Psoas muscle (tissue), 8 donors: ENCODE data around the gene VPS13A. TPM values are rescaled to one million over a fixed set of nuclear protein-coding genes. Genes with fewer than 3 reads are reported as not detected.
"Not testable (repeated sequence)": the region's sequence is repeated elsewhere in the genome, so short reads cannot be mapped to it uniquely, and the experiment has no call there.

Experiments
- ATAC-seq, 4 donors: fragments of 200-7000 bp; cut with Tn5 transposase; one replicate each; pipeline ENCODE4 v1.9.1; 2020; ENCODE audit warnings: moderate library complexity in 3 of 4, mild to moderate bottlenecking in 2 of 4
- DNase-seq, 2 donors: peaks; one replicate each; pipeline ENCODE4 v3.0.0-alpha.2; 2020
- H3K27ac ChIP-seq: fragments of 200-600 bp; one replicate; pipeline ENCODE4 v1.8.0; 2022
- H3K27me3 ChIP-seq, 3 donors: fragments of 200-600 bp in 1 of 3; one replicate each; pipeline versions ENCODE4 v1.6.1 to v1.8.0; 2013 to 2022; ENCODE audit warnings: low read length in 2 of 3, mild to moderate bottlenecking in 2 of 3, moderate library complexity in 1 of 3; ENCODE audit not compliant: insufficient read depth in 3 of 3
- H3K36me3 ChIP-seq, 2 donors: fragments of 200-600 bp in 1 of 2; one replicate each; pipeline versions ENCODE4 v1.6.1 to v1.8.0; 2013 to 2022; ENCODE audit warnings: low read depth in 1 of 2, mild to moderate bottlenecking in 1 of 2, moderate library complexity in 1 of 2; ENCODE audit not compliant: insufficient read depth in 1 of 2
- H3K4me1 ChIP-seq: fragments of 200-600 bp; one replicate; pipeline ENCODE4 v1.8.0; 2022
- H3K4me3 ChIP-seq: fragments of 200-600 bp; one replicate; pipeline ENCODE4 v1.8.0; 2022; ENCODE audit warnings: mild to moderate bottlenecking
- H3K9me3 ChIP-seq: fragments of 200-600 bp; one replicate; pipeline ENCODE4 v1.8.0; 2022
- CTCF ChIP-seq: fragments of 200-600 bp; IDR thresholded peaks from one replicate; pipeline ENCODE4 v1.8.0; 2022; ENCODE audit warnings: antibody characterized with exemption
- WGBS, 3 donors: extraction: QIAGEN DNeasy Blood & Tissue Kit; methylation state at CpG; one replicate each; pipeline versions ENCODE4 v1.1.6 to v1.1.7; 2013; 5-methylcytosine and 5-hydroxymethylcytosine counted together
- intact Hi-C, 2 donors: fragments of 100-400 bp; cut with DNase I; formaldehyde crosslinking; loops; one replicate each; pipeline versions ENCODE4 v1.11.0 to v1.14.2; 2022
- polyA plus RNA-seq, 3 donors: library from polyadenylated mRNA; stranded (reverse); fragments of 200-250 nt; gene quantifications; one replicate each; pipeline ENCODE4 v1.2.3, GENCODE V29; 2013
- total RNA-seq, 4 donors: library from RNA; stranded (reverse); fragmentation: NEBNext Ultra II Directional in 2 of 4; extraction: Animal tissue kit (Norgen Biotek cat#: 25700) in 2 of 4; gene quantifications; one replicate each; pipeline versions ENCODE4 v1.2.1 to v1.2.4, GENCODE V29; 2021 to 2023
- donor health status: healthy with polysubstance abuse.
- donor health status: DM: no; HTN: no; CAD: no; lungs with moderate emphysema.
- donor health status: Bipolar disorder and iron deficiency.
- donor health status: healthy.
- donor health status: DM: yes; HTN: yes; CAD: no.
- donor health status: DM: no; HTN: no; CAD: no.
- donor health status: DM: no; HTN: no; CAD: no.
- donor health status: DM: yes; HTN: yes; CAD: no.

The VPS13A gene
- total and polyA plus RNA-seq, 7 donors = 3.3 to 27.0 (median 19.4) TPM

GRCh38 chr9:77236693-77237092 is 59.4 kb downstream of the VPS13A start:
- peaks cover 0 to 32% of the 10 kb centered on the region in 2 donors for H3K36me3 ChIP-seq
- H3K4me3 ChIP-seq = no peak overlapping the region
- DNase-seq = no peak
- H3K27ac ChIP-seq = no peak overlapping the region
- H3K27me3 ChIP-seq = no peaks in the 10 kb centered on the region
- no peaks in the 10 kb centered on the region for H3K9me3 ChIP-seq
- 76 to 85% (median 81%) methylated on average over 5 of the region's 5 CpGs for WGBS, 3 donors
- no peak for ATAC-seq
- no peaks in the 10 kb centered on the region for H3K4me1 ChIP-seq
- TF ChIP-seq CTCF = no peak
- intact Hi-C loops = no loop called here

- no peak for TF ChIP-seq CTCF
- DNase-seq (no peak), ATAC-seq (no peak)
- peaks cover 0 to 37% of the 10 kb centered on the region in 2 donors for H3K36me3 ChIP-seq
- H3K27me3 ChIP-seq = no peaks in the 10 kb centered on the region
- no peaks in the 10 kb centered on the region for H3K9me3 ChIP-seq
- H3K27ac ChIP-seq = no peak overlapping the region
- no peak overlapping the region for H3K4me3 ChIP-seq
- 97 to 100% (median 98%) methylated on average over 2 of the region's 2 CpGs for WGBS, 3 donors
- intact Hi-C loops = no loop called here
- H3K4me1 ChIP-seq = no peaks in the 10 kb centered on the region
Observed at GRCh38 chr9:77237896-77238295, 60.6 kb downstream of the VPS13A start.

GRCh38 chr9:77251050-77251449 is 73.7 kb downstream of the VPS13A start:
- ATAC-seq (no peak), DNase-seq (no peak)
- Histone ChIP-seq H3K4me1 (no peaks in the 10 kb centered on the region), H3K36me3 (peaks cover 0 to 34% of the 10 kb centered on the region in 2 donors), H3K9me3 (no peaks in the 10 kb centered on the region), H3K27me3 (no peaks in the 10 kb centered on the region), H3K4me3 (no peak overlapping the region), H3K27ac (no peak overlapping the region)
- intact Hi-C loops = no loop called here
- no peak for TF ChIP-seq CTCF
- 88 to 97% (median 94%) methylated on average over 1 of the region's 1 CpG for WGBS, 3 donors

- no peak overlapping the region for H3K4me3 ChIP-seq
- no peak for TF ChIP-seq CTCF
- H3K27me3 ChIP-seq = no peaks in the 10 kb centered on the region
- 95 to 98% (median 97%) methylated on average over 2 of the region's 2 CpGs for WGBS, 3 donors
- H3K27ac ChIP-seq = no peak overlapping the region
- ATAC-seq = no peak
- peaks cover 3% of the 10 kb centered on the region for H3K4me1 ChIP-seq
- H3K9me3 ChIP-seq = no peaks in the 10 kb centered on the region
- no peak for DNase-seq
- intact Hi-C loops = no loop called here
- H3K36me3 ChIP-seq = peaks cover 0 to 25% of the 10 kb centered on the region in 2 donors
Observed at GRCh38 chr9:77257275-77257674, 79.9 kb downstream of the VPS13A start.

GRCh38 chr9:77261605-77262004 is 84.3 kb downstream of the VPS13A start:
- DNase-seq (peak in 1 of 2 donors; percentile 46), ATAC-seq (peak in 3 of 4 donors; percentile 46 to 88 (median 82))
- no peak overlapping the region for H3K27ac ChIP-seq
- WGBS, 3 donors = 47 to 86% (median 57%) methylated on average over 8 of the region's 8 CpGs
- no peaks in the 10 kb centered on the region for H3K9me3 ChIP-seq
- H3K4me1 ChIP-seq = peaks cover 3% of the 10 kb centered on the region
- H3K27me3 ChIP-seq = no peaks in the 10 kb centered on the region
- no peak for TF ChIP-seq CTCF
- H3K4me3 ChIP-seq = no peak overlapping the region
- intact Hi-C loops = no loop called here
- peaks cover 0 to 13% of the 10 kb centered on the region in 2 donors for H3K36me3 ChIP-seq

- H3K27ac ChIP-seq, H3K4me1 ChIP-seq, H3K27me3 ChIP-seq, intact Hi-C loops, H3K36me3 ChIP-seq, H3K4me3 ChIP-seq, DNase-seq, H3K9me3 ChIP-seq, ATAC-seq: not testable (repeated sequence)
- 93 to 97% (median 96%) methylated on average over 5 of the region's 5 CpGs for WGBS, 3 donors
Observed at GRCh38 chr9:77267762-77268161, 90.4 kb downstream of the VPS13A start.
